Measurements from ENCODE around the gene PIANP. TPM values are rescaled to one million over a fixed set of nuclear protein-coding genes. Genes with fewer than 3 reads are reported as not detected.

The PIANP gene
- total RNA-seq, 1 experiment from 2014 or later = not detected

DNA sequence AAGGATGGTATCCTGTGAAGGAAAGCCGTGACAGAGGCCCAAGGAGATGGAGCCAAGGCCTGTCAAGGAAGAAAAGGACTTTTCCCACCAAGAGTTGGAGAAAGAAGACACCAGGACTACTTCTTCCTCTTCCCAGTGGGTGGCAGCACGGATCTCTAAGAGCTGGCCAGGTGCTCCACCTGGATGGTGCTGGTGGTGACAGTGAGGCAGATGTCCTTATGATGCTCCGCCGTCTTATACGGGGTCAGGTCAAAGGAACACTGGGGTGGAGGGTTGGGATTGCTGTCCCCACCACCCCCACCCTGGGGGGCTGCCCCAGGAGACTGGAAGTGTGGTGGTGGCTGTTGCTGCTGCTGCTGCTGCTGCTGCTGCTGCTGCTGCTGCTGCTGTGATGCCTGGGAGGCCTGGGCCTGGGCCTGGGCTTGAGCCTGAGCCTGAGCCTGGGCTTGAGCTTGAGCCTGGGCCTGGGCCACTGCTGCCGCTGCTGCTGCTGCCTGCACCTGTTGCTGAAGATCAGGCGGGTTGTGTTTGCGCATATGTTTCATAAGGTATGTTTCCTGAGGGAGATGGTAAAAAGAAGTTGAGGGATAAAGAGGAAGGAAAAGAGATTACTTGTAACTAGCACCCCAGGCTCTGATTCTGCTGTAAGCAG, 32.9 kb downstream of the PIANP start:
- intact Hi-C loops (cut with micrococcal nuclease) = no loop called here
- no peak overlapping the region for H2AFZ ChIP-seq (ENCODE audit: low read depth, low read length, poor library complexity, severe bottlenecking)
- CTCF ChIA-PET = interaction anchor here (0.7 to 2.0 kb wide), 3 partner anchors 17 to 55 kb away, joined by 3 to 10 read pairs (median 4); partner anchors contain the start of gene ZNF384
- H3K9ac ChIP-seq (ENCODE audit: low read length) = no peak overlapping the region
- no peaks in the 10 kb centered on the region for H3K9me3 ChIP-seq (ENCODE audit: control insufficient read depth in 1 of 2, insufficient read depth in 1 of 2, low read depth in 1 of 2, low read length in 2 of 2)
- peak; percentile 42 for TF ChIP-seq RAD21 (IDR thresholded peaks at IDR 0.05; ENCODE audit: low read depth)
- TF ChIP-seq, protein P1, sequence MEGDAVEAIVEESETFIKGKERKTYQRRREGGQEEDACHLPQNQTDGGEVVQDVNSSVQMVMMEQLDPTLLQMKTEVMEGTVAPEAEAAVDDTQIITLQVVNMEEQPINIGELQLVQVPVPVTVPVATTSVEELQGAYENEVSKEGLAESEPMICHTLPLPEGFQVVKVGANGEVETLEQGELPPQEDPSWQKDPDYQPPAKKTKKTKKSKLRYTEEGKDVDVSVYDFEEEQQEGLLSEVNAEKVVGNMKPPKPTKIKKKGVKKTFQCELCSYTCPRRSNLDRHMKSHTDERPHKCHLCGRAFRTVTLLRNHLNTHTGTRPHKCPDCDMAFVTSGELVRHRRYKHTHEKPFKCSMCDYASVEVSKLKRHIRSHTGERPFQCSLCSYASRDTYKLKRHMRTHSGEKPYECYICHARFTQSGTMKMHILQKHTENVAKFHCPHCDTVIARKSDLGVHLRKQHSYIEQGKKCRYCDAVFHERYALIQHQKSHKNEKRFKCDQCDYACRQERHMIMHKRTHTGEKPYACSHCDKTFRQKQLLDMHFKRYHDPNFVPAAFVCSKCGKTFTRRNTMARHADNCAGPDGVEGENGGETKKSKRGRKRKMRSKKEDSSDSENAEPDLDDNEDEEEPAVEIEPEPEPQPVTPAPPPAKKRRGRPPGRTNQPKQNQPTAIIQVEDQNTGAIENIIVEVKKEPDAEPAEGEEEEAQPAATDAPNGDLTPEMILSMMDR (IDR thresholded peaks at IDR 0.05 in 2 of 3, conservative IDR thresholded peaks at IDR 0.05 in 1 of 3; ENCODE audit: borderline replicate concordance in 1 of 3, insufficient read depth in 1 of 3, low read depth in 2 of 3, low read length in 2 of 3) = peak; percentile 24 to 51 (median 45); a peak in 5 of 6 replicates
- no peak for TF ChIP-seq MAX (IDR thresholded peaks at IDR 0.05)
- ATAC-seq (peak; percentile 28; the same call in 1 of the 2 replicates), DNase-seq (ENCODE audit: low read depth, low spot score) (peak; percentile 21)
- RAD21 ChIA-PET (ENCODE audit: low non-redundant PET in 1 of 2, low total read pairs in 2 of 2, uncharacterized antibody in 2 of 2, unreplicated experiment in 2 of 2) = no interaction called here
- H3K4me3 ChIP-seq (replicated peaks in 1 of 2; ENCODE audit: low read depth in 1 of 2, low read length in 2 of 2) = no peak overlapping the region
- no peaks in the 10 kb centered on the region for H4K20me1 ChIP-seq (ENCODE audit: insufficient read depth)
- no TSS peak for BruUV-seq (replicated peaks)
- H3K4me2 ChIP-seq (ENCODE audit: low read length) = no peak overlapping the region
- H3K9me2 ChIP-seq (ENCODE audit: insufficient read depth) = no peaks in the 10 kb centered on the region
- peaks cover 5 to 6% of the 10 kb centered on the region in 2 experiments; a peak in 3 of 4 replicates for H3K4me1 ChIP-seq (ENCODE audit: control insufficient read depth in 1 of 2, insufficient read depth in 2 of 2, low read length in 2 of 2)
- peaks cover 7% of the 10 kb centered on the region for H3K79me2 ChIP-seq (ENCODE audit: insufficient read depth, low read length)
- POLR2A ChIA-PET = no interaction called here
- no peaks in the 10 kb centered on the region for H3K27me3 ChIP-seq (ENCODE audit: insufficient read depth, low read length)
- H3K27ac ChIP-seq (ENCODE audit: low read depth, low read length) = no peak overlapping the region
- H3K36me3 ChIP-seq (ENCODE audit: control insufficient read depth in 1 of 2, insufficient read depth in 2 of 2, low read length in 2 of 2) = peaks cover 39 to 40% of the 10 kb centered on the region in 2 experiments

DNA sequence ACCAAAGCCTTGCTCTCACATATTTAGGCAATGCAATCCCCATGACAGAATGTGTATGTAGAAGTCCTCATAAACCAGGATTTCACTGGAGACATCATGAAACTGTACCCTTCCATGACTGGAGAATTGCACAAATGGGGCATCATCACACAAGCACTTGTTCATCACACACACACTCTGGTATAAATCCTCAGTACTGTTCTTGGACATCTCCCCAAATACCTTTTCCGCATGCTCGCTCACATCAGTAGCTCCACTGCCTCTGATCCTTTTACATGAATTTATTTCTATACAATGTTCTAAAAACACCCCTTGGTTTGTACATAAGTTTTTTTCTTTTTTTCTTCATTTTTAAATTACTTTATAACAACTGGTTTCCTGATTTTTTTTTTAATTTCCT, 34.4 kb downstream of the PIANP start:
- ATAC-seq = no peak
- Histone ChIP-seq H3K9ac (ENCODE audit: low read length) (no peak overlapping the region), H3K36me3 (ENCODE audit: control insufficient read depth in 1 of 2, insufficient read depth in 2 of 2, low read length in 2 of 2) (peaks cover 25 to 26% of the 10 kb centered on the region in 2 experiments), H3K79me2 (ENCODE audit: insufficient read depth, low read length) (peaks cover 6% of the 10 kb centered on the region), H3K4me3 (replicated peaks in 1 of 2; ENCODE audit: low read depth in 1 of 2, low read length in 2 of 2) (no peak overlapping the region), H3K4me1 (ENCODE audit: control insufficient read depth in 1 of 2, insufficient read depth in 2 of 2, low read length in 2 of 2) (peaks cover 10 to 14% of the 10 kb centered on the region in 2 experiments; a peak in 3 of 4 replicates), H3K27me3 (ENCODE audit: insufficient read depth, low read length) (no peaks in the 10 kb centered on the region), H3K9me3 (ENCODE audit: control insufficient read depth in 1 of 2, insufficient read depth in 1 of 2, low read depth in 1 of 2, low read length in 2 of 2) (no peaks in the 10 kb centered on the region), H4K20me1 (ENCODE audit: insufficient read depth) (no peaks in the 10 kb centered on the region), H3K27ac (ENCODE audit: low read depth, low read length) (no peak overlapping the region), H3K4me2 (ENCODE audit: low read length) (no peak overlapping the region), H2AFZ (ENCODE audit: low read depth, low read length, poor library complexity, severe bottlenecking) (no peak overlapping the region), H3K9me2 (ENCODE audit: insufficient read depth) (no peaks in the 10 kb centered on the region)
- ChIA-PET POLR2A (no interaction called here), CTCF (interaction anchor here (2.0 to 2.2 kb wide), 2 partner anchors 18 kb away, joined by 10 to 11 read pairs; no protein-coding TSS in a partner anchor), RAD21 (ENCODE audit: low non-redundant PET in 1 of 2, low total read pairs in 2 of 2, uncharacterized antibody in 2 of 2, unreplicated experiment in 2 of 2) (interaction anchor here in 1 of 2 experiments (0.5 kb wide), 1 partner anchor 59 kb away, joined by 3 read pairs; no protein-coding TSS in a partner anchor)
- BruUV-seq (replicated peaks) = no TSS peak
- intact Hi-C loops (cut with micrococcal nuclease) = no loop called here
- no peak for DNase-seq (ENCODE audit: low read depth, low spot score)
- TF ChIP-seq RAD21 (IDR thresholded peaks at IDR 0.05; ENCODE audit: low read depth) = no peak
- no peak for TF ChIP-seq ZNF274 (IDR thresholded peaks at IDR 0.05; ENCODE audit: low read depth, low read length)
- TF ChIP-seq MAX (IDR thresholded peaks at IDR 0.05) = no peak
- TF ChIP-seq YY1 (IDR thresholded peaks at IDR 0.05; ENCODE audit: extremely low read depth, insufficient replicate concordance, low read depth, low read length) = no peak
- TF ChIP-seq EZH2 (IDR thresholded peaks at IDR 0.05) = no peak
- no peak for TF ChIP-seq TCF7L2 (IDR thresholded peaks at IDR 0.05; ENCODE audit: borderline replicate concordance, extremely low read depth, insufficient read depth, insufficient read length)
- TF ChIP-seq EGR1 (IDR thresholded peaks at IDR 0.05; ENCODE audit: low read depth) = no peak
- no peak for TF ChIP-seq EZH2phosphoT487 (IDR thresholded peaks at IDR 0.05; ENCODE audit: borderline replicate concordance)
- TF ChIP-seq ELF1 (IDR thresholded peaks at IDR 0.05; ENCODE audit: borderline replicate concordance, low read depth) = no peak
- TF ChIP-seq ZBTB33 (IDR thresholded peaks at IDR 0.05; ENCODE audit: extremely low read depth, insufficient replicate concordance, low read length) = no peak
- no peak for TF ChIP-seq CEBPB (IDR thresholded peaks at IDR 0.05; ENCODE audit: low read depth)
- TF ChIP-seq POLR2A (IDR thresholded peaks at IDR 0.05; ENCODE audit: borderline replicate concordance, extremely low read depth, insufficient read depth, insufficient read length) = no peak
- TF ChIP-seq ZFX (IDR thresholded peaks at IDR 0.05) = no peak
